Keratinocyte (primary cell): Measurements from ENCODE around the gene UBASH3B. TPM values are rescaled to one million over a fixed set of nuclear protein-coding genes. Genes with fewer than 3 reads are reported as not detected.
"Not testable (repeated sequence)": the region's sequence is repeated elsewhere in the genome, so short reads cannot be mapped to it uniquely, and the experiment has no call there.

Experiments used
- DNase-seq: peaks from one replicate; pipeline ENCODE4 v3.0.0-alpha.2; 2011; ENCODE audit warnings: low read depth, missing footprints, low spot score
- FAIRE-seq: peaks from 2 replicates; lab custom pipeline; 2011; peaks lifted over from hg19 to GRCh38; lab: Jason Lieb, UNC
- H2AFZ ChIP-seq: 2 replicates; pipeline ENCODE4 v1.6.0; 2012; ENCODE audit warnings: low read length, control low read depth, inconsistent platforms; ENCODE audit not compliant: control insufficient read depth
- H3K27ac ChIP-seq: 2 replicates; pipeline ENCODE4 v1.5.1; 2011; ENCODE audit warnings: low read length; ENCODE audit not compliant: control insufficient read depth, insufficient read depth
- H3K27me3 ChIP-seq: 3 replicates; pipeline ENCODE4 v1.6.0; 2011; ENCODE audit warnings: low read length; ENCODE audit not compliant: control insufficient read depth, insufficient read depth; ENCODE audit errors: extremely low read depth
- H3K36me3 ChIP-seq, 2 experiments: 2 replicates in 1 of 2; 3 replicates in 1 of 2; pipeline ENCODE4 v1.5.1; 2011; ENCODE audit warnings: low read length in 2 of 2, mild to moderate bottlenecking in 1 of 2; ENCODE audit not compliant: control insufficient read depth in 2 of 2, insufficient read depth in 2 of 2; ENCODE audit errors: extremely low read depth in 1 of 2
- H3K4me1 ChIP-seq: 3 replicates; pipeline ENCODE4 v1.5.1; 2011; ENCODE audit warnings: low read length; ENCODE audit not compliant: control insufficient read depth, insufficient read depth; ENCODE audit errors: extremely low read depth
- H3K4me2 ChIP-seq: 3 replicates; pipeline ENCODE4 v1.6.0; 2011; ENCODE audit warnings: low read depth, low read length; ENCODE audit not compliant: control insufficient read depth, insufficient read depth; ENCODE audit errors: extremely low read depth
- H3K4me3 ChIP-seq, 3 experiments: fragments of 200-600 bp in 1 of 3; sonication (generic) in 1 of 3; 2 replicates in 2 of 3; 3 replicates in 1 of 3; pipeline ENCODE4 v1.5.1; 2011 to 2016; ENCODE audit warnings: low read length in 3 of 3, mild to moderate bottlenecking in 3 of 3, control low read depth in 2 of 3, inconsistent platforms in 1 of 3, low read depth in 1 of 3, mixed read lengths in 1 of 3, mixed run types in 1 of 3, moderate library complexity in 1 of 3; ENCODE audit not compliant: control insufficient read depth in 2 of 3, insufficient read depth in 2 of 3; ENCODE audit errors: extremely low read depth in 1 of 3
- H3K79me2 ChIP-seq: 2 replicates; pipeline ENCODE4 v1.6.0; 2012; ENCODE audit warnings: low read length; ENCODE audit not compliant: control insufficient read depth, insufficient read depth
- H3K9ac ChIP-seq: 3 replicates; pipeline ENCODE4 v1.6.0; 2011; ENCODE audit warnings: low read length; ENCODE audit not compliant: control insufficient read depth, insufficient read depth; ENCODE audit errors: extremely low read depth
- H3K9me1 ChIP-seq: 3 replicates; pipeline ENCODE4 v1.6.0; 2011; ENCODE audit warnings: low read length; ENCODE audit not compliant: control insufficient read depth, insufficient read depth; ENCODE audit errors: extremely low read depth
- H3K9me3 ChIP-seq: 2 replicates; pipeline ENCODE4 v1.5.1; 2012; ENCODE audit warnings: low read depth, low read length; ENCODE audit not compliant: control insufficient read depth
- H4K20me1 ChIP-seq: 3 replicates; pipeline ENCODE4 v1.6.0; 2011; ENCODE audit warnings: low read length; ENCODE audit not compliant: control insufficient read depth, insufficient read depth; ENCODE audit errors: extremely low read depth
- CTCF ChIP-seq, 3 experiments: IDR thresholded peaks in 1 of 3; conservative IDR thresholded peaks in 1 of 3; optimal IDR thresholded peaks in 1 of 3; 2 replicates in 2 of 3; 3 replicates in 1 of 3; pipeline versions ENCODE3 to v1.5.1; 2011; ENCODE audit warnings: low read length in 3 of 3, mild to moderate bottlenecking in 3 of 3, moderate library complexity in 2 of 3, control low read depth in 1 of 3, inconsistent platforms in 1 of 3; ENCODE audit not compliant: insufficient read depth in 2 of 3; ENCODE audit errors: extremely low read depth in 1 of 3
- EZH2 ChIP-seq: IDR thresholded peaks from one replicate; pipeline ENCODE4 v1.6.1; 2012; ENCODE audit warnings: inconsistent platforms, mild to moderate bottlenecking, low read length, moderate library complexity
- dilution Hi-C: fragments of 300-500 bp; cut with MboI; formaldehyde crosslinking; loops from one replicate; pipeline ENCODE4 v1.7.0; 2020; ENCODE audit warnings: low sequenced_read_pairs; ENCODE audit not compliant: extremely low pct_ligation_motif_present
- polyA plus RNA-seq, 5 experiments: library from polyadenylated mRNA; depleted of rRNA in 3 of 5; stranded (reverse) in 3 of 5; stranded (forward) in 1 of 5; unstranded in 1 of 5; fragments of >200 nt; gene quantifications; 1 replicate in 1 of 5; 2 replicates in 3 of 5; 3 replicates in 1 of 5; pipeline versions ENCODE4 v1.2.1 to v1.2.3, GENCODE V29; 2011 to 2012; ENCODE audit warnings: missing spikeins in 2 of 5, low read depth in 1 of 5, low replicate concordance in 1 of 5

Gene UBASH3B
- polyA plus RNA-seq, 1 donor (not counting 4 experiments of a cell fraction or from before 2014, with no cell fraction given), result 25.0 TPM

GRCh38 chr11:122823564-122823963 lies 168.0 kb downstream of the UBASH3B start:
- H3K79me2 ChIP-seq, result no peaks in the 10 kb centered on the region
- no peak overlapping the region for H3K27ac ChIP-seq
- FAIRE-seq, result no peak
- no peaks in the 10 kb centered on the region for H3K4me1 ChIP-seq
- H3K9me1 ChIP-seq, result no peaks in the 10 kb centered on the region
- no peak overlapping the region for H3K4me2 ChIP-seq
- H3K4me3 ChIP-seq, result no peak overlapping the region
- no peak for TF ChIP-seq EZH2
- TF ChIP-seq CTCF (optimal IDR thresholded peaks at IDR 0.05 in 1 of 3, IDR thresholded peaks at IDR 0.05 in 1 of 3, conservative IDR thresholded peaks at IDR 0.05 in 1 of 3; ENCODE audit: extremely low read depth in 1 of 3, insufficient read depth in 2 of 3, low read length in 3 of 3), result no peak
- no peaks in the 10 kb centered on the region for H3K9me3 ChIP-seq
- no peak overlapping the region for H3K9ac ChIP-seq
- no peak overlapping the region for H2AFZ ChIP-seq
- dilution Hi-C loops, result no loop called here
- no peaks in the 10 kb centered on the region for H3K27me3 ChIP-seq
- H4K20me1 ChIP-seq, result no peaks in the 10 kb centered on the region
- DNase-seq, result no peak
- no peaks in the 10 kb centered on the region for H3K36me3 ChIP-seq

GRCh38 chr11:122829371-122829770 lies 173.8 kb downstream of the UBASH3B start:
- H3K79me2 ChIP-seq, H3K27ac ChIP-seq, H2AFZ ChIP-seq, dilution Hi-C loops, H3K4me3 ChIP-seq, H3K9me1 ChIP-seq, H3K27me3 ChIP-seq, H3K4me2 ChIP-seq, H3K9ac ChIP-seq, H4K20me1 ChIP-seq, H3K36me3 ChIP-seq, FAIRE-seq, DNase-seq, H3K4me1 ChIP-seq, H3K9me3 ChIP-seq: not testable (repeated sequence)

- DNase-seq, H3K79me2 ChIP-seq, H3K4me1 ChIP-seq, H3K36me3 ChIP-seq, H3K4me3 ChIP-seq, H3K4me2 ChIP-seq, FAIRE-seq, H3K27ac ChIP-seq, H3K27me3 ChIP-seq, H3K9me1 ChIP-seq, H3K9me3 ChIP-seq, H2AFZ ChIP-seq, H4K20me1 ChIP-seq, dilution Hi-C loops, H3K9ac ChIP-seq: not testable (repeated sequence)
Observed at GRCh38 chr11:122832297-122832696, 176.8 kb downstream of the UBASH3B start.
